ENCODE measurements around the gene BCL11B.
"Not testable (repeated sequence)": the region's sequence is repeated elsewhere in the genome, so short reads cannot be mapped to it uniquely, and the experiment has no call there.

The BCL11B gene

GRCh38 chr14:99194736-99195135, 77.3 kb downstream of the BCL11B start:
- DNase-seq, result no peak

- DNase-seq, result no peak
Observed at GRCh38 chr14:99194136-99194535, 77.9 kb downstream of the BCL11B start.

GRCh38 chr14:99192830-99193229, 79.2 kb downstream of the BCL11B start:
- no peak for DNase-seq

GRCh38 chr14:99192028-99192621, 79.9 kb downstream of the BCL11B start:
- DNase-seq, result peak; percentile 57

GRCh38 chr14:99191395-99192027, 80.5 kb downstream of the BCL11B start:
- no peak for DNase-seq

DNA sequence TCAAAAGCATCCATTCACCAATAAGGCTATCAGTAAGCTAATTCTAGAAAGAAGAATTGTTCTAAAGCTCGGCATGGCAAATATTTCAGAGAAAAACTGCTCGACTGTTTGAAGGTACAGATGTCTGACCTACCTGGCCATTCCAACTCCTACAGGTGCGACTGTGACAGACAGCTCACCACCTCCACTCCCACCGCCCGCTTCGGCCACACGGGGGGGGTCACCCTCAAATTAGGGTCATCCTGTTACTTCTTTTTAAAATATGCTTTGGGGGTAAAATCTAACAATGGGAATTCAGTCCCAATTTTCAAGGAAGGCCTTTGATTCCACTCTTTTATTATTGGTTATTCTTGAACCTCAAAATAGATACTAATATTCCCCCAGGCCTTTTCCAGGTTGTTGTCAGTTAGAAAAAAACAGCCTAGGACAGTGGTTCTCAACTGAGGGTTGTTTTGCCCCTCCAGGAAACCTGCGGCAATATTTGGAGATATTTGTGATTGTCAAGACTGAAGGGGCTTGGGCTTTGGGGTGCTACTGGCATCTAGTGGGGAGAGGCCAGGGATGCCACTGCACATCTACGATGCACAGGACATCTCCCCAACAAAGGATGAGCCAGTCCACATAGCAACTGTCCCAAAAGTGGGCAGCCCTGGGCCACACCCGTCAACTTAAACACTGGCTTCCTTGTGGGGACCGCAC, 81.2 kb downstream of the BCL11B start:
- no peak for DNase-seq

DNA sequence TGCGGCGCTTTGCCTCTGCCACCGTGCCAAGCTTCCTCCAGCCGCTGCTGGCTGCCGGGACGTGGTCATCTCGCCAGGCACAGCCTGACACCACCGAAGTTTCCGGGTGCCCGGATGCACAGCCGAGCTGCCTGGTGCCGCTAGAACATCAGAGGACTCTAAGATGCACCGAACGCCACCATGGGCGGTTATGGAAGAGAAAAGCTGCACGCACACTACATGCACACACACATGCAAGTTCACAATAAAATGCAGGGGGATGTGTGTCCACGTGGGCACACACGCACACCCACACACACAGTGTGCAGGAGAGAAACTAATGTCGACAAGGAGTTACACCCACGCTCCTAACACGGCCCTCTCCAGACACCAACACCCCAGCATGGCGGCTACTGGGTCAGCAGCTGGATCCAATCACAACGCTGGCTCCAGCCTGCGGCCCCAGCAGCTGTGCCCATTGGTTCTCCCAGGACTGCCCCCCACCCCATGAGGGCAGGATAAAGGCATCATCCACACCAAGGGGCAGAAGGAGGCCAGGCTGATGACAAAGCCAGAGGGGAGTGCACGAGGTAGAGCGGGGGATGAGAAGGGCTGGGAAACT, 82.7 kb downstream of the BCL11B start:
- DNase-seq, result no peak

- DNase-seq, result no peak
Observed at GRCh38 chr14:99188731-99189191, 83.2 kb downstream of the BCL11B start.

DNA sequence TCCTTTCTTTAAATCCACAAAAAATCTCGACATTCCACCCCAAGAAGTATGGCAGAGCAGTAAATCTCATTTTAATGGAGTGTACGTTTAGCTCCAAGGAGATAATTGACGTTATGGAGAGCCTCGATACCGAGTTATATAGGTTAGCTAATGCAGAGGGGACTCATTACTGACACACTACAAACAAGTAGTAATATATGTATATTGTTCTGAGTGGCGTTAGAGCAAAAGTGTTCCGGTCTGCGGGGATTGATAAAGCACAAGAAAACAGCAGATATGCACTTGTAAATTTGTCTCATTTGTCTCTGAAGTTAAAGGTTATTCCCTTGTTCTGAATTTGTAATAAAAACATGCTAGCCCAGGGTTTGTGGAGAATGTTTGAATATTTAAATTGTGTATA, 84.1 kb downstream of the BCL11B start:
- DNase-seq, result no peak

DNA sequence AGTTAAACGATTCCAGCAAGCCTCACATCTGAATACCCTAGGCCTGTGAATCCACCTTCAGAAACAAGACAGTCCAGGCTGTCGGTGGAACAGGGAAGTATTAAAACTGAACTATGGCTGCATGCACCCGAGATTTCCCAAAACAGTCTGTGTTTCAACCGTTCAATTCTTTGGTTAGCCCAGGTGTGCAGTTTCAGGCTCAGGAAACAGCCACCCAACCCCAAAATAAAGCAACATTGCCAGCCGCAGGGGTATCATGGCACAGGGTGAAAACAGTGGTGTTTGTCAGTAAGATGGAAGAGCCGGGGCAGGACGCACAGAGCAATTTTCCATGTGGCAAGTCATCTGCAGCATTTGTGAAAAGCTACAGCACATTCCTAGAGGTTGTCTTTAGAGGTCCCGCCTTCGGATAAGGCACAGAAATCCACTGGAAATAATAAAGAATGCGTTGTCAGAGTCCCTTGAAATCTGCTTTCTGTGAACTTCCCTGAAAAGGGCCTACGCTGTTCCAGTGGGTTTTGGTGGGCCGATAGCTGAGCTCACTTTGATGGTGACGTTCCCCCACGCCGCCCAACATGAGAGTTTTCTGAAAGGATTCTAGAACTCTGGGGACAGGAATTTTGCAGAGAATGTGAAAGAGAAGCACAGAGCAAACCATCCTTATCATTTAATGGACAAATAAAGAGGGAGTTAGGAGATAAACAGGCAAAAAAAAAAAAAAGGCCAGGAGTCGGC, 84.9 kb downstream of the BCL11B start:
- DNase-seq, result no peak

GRCh38 chr14:99186336-99186735, 85.7 kb downstream of the BCL11B start:
- DNase-seq, result not testable (repeated sequence)

GRCh38 chr14:99185436-99186068, 86.4 kb downstream of the BCL11B start:
- no peak for DNase-seq

GRCh38 chr14:99183716-99184115, 88.3 kb downstream of the BCL11B start:
- DNase-seq, result no peak

DNA sequence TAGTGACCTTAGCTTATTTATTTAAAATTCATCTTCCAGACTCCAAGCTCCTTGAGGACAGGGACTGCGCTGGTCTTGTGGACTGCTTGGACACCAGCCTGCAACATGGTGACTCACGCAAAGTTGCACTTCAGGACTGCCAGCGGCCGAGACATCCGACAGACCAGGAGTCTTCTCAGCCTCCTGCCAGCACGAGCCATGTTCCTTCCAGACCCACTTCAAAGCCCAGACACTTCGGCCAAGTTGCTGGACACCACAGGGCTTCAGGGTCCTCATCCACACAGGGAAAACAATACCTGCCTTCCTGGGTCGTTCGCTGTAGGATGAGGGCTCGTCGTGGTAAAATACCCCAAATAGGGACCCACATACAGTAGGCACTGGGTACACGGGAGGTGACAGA, 88.7 kb downstream of the BCL11B start:
- DNase-seq, result no peak

- DNase-seq, result no peak
Observed at GRCh38 chr14:99182548-99183250, 89.3 kb downstream of the BCL11B start.

- no peak for DNase-seq
Observed at GRCh38 chr14:99181804-99182520, 90.0 kb downstream of the BCL11B start.

DNA sequence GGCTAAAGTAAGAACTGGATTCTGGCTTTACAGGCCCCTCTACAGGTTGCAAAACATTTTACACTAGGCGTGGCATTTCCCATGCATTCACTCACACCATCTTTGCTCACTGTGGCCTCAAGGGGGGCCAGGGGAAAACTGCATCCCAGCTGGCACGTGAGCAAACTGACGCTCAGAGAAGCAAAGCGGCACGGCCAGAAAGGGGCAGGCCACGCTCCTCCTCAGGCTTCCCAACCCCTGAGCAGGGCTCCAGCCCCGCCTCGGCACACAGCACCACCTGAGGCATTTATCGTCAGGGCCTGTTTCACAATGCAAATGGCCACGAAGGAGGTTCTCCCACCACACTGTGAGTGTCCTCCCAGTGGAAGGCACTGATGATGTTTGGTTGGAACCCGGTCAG, 90.8 kb downstream of the BCL11B start:
- no peak for DNase-seq

DNA sequence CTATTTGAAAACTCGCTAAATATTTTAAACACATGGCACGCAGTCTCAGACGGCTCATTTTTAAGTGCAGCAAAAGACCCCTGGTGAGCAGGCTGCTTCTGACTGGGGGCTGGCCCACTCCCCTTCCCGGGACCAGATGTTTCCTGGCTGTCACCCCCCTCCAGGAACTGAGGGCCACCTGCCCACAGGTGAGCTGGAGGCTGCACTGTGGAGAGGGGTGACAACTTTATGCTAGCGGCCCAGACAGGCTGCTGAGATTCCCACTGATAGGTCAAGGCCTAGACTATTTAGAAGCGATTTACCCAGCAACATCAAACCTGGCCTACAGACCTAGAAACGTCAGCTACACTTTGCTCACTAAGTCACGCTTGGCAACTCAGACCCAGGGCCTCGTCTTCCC, 92.1 kb downstream of the BCL11B start:
- DNase-seq, result no peak

DNA sequence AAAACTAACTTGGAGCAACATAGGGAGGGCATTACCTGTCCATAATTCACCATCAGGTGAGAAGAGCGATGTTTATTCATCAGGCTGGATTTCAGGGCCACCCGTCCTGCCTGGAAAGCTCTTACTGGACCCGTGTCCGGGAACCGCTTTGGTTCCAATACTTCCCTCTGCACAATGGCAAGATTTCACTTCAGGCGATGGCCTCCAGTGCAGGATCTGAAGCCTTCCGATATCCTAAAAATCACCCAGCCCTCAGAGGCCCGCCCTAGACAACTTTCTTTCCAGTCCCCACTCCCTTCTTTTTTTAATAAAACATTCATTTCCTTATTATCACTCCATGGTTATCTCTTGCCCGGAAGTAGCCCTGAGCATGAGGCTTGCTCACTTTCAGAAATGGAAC, 92.5 kb downstream of the BCL11B start:
- DNase-seq, result no peak

DNA sequence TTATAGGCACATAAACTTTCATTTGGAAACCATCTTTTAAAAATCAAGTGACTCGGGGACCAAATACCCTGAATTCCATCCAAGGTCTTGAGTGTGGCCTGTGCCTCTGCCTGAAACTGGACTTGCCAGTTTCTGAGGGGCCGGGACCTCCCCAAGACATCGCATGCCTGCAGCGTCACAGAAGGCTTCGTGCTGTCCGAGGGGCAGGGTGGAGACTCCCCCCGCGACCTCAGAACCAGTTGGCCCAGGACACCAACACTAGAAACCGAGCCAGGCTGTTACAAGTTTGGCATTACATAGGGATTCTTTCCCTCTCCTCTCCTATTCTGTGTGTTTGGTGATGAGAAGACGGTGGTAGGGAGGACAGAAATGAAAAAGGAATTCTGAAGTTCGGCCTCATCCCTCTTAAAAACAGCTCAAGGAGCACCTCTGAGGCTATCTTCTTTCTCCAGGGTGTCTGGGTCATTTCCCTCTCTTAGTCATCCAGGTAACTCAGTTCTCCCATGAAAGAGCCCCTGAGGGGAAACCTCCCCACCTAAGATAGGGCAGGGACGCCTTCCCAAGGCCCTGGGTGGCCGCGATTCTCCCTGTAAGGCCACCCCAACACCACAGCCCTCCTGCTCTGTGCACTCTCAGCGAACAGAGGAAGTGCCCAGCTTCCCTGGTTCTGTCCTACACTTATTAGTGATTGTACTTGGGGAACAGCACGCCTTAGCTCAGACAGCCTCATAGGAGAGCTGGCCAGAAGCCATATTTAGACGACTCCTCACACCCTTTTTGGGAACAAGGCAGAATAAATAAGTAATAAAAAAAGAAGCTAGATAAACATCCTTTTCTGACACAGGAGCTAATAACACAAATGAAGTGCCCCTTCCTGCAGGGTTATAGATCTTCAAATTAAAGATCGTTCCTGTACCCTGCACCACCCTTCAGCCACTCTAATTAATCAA, 93.8 kb downstream of the BCL11B start:
- no peak for DNase-seq

All from DMS 273 treated with DMSO at 0.1 percent for 48 hours (cell line).